Esophagus squamous epithelium (tissue), 5 donors: ENCODE results near the gene NR1D1. TPM values are rescaled to one million over a fixed set of nuclear protein-coding genes. Genes with fewer than 3 reads are reported as not detected.

Source experiments
- DNase-seq: peaks from one replicate; lab custom pipeline; 2025; lab: John Stamatoyannopoulos, UW
- H3K27ac ChIP-seq, 4 donors: fragments of 200-600 bp; sonication (generic); one replicate each; pipeline ENCODE4 v1.5.1; 2016 to 2019; ENCODE audit warnings: mild to moderate bottlenecking in 1 of 4
- H3K27me3 ChIP-seq, 4 donors: fragments of 200-600 bp; sonication (generic); 1 replicate in 3 of 4; 2 replicates in 1 of 4; pipeline versions ENCODE4 v1.5.1 to v1.6.0; 2017 to 2021; ENCODE audit warnings: antibody characterized with exemption in 1 of 4
- H3K36me3 ChIP-seq, 3 donors: fragments of 200-600 bp; sonication (generic); one replicate each; pipeline ENCODE4 v1.5.1; 2016 to 2019
- H3K4me1 ChIP-seq, 3 donors: fragments of 200-600 bp; sonication (generic); one replicate each; pipeline ENCODE4 v1.5.1; 2017 to 2019
- H3K4me3 ChIP-seq, 4 donors: fragments of 200-600 bp; sonication (generic); 1 replicate in 3 of 4; 2 replicates in 1 of 4; pipeline ENCODE4 v1.5.1; 2016 to 2019; ENCODE audit warnings: mild to moderate bottlenecking in 2 of 4, moderate library complexity in 1 of 4
- H3K9me3 ChIP-seq, 3 donors: fragments of 200-600 bp; sonication (generic); one replicate each; pipeline ENCODE4 v1.5.1; 2016 to 2019
- POLR2A ChIP-seq, 4 donors: fragments of 450-650 bp; IDR thresholded peaks; one replicate each; pipeline ENCODE4 v1.6.1; 2017; ENCODE audit warnings: antibody characterized with exemption in 4 of 4, mild to moderate bottlenecking in 4 of 4, moderate library complexity in 3 of 4
- whole genome bisulfite sequencing, 2 donors: methylation state at CpG; one replicate each; pipeline ENCODE4 v1.1.5; 2018; 5-methylcytosine and 5-hydroxymethylcytosine counted together
- intact Hi-C: fragments of 100-400 bp; cut with DNase I; formaldehyde crosslinking; loops from one replicate; pipeline ENCODE4 v1.15.0; 2022
- total RNA-seq, 4 donors: library from RNA; depleted of rRNA; stranded (reverse); fragments of >200 nt; gene quantifications; one replicate each; pipeline ENCODE4 v1.1.0, GENCODE V29; 2016
- TF ChIP-seq, protein P1 (sequence below), 6 experiments: fragments of 450-650 bp in 4 of 6; fragments of 200-600 bp in 2 of 6; sonication (generic) in 2 of 6; IDR thresholded peaks; one replicate each; pipeline ENCODE4 v1.5.1; 2016 to 2019; ENCODE audit warnings: antibody characterized with exemption in 6 of 6, mild to moderate bottlenecking in 4 of 6, moderate library complexity in 4 of 6
- donor health status: DM: yes; HTN: yes; CAD: no.

The NR1D1 gene
- total RNA-seq, 4 donors from 2014 or later = 3.8 to 16.4 (median 5.4) TPM

DNA sequence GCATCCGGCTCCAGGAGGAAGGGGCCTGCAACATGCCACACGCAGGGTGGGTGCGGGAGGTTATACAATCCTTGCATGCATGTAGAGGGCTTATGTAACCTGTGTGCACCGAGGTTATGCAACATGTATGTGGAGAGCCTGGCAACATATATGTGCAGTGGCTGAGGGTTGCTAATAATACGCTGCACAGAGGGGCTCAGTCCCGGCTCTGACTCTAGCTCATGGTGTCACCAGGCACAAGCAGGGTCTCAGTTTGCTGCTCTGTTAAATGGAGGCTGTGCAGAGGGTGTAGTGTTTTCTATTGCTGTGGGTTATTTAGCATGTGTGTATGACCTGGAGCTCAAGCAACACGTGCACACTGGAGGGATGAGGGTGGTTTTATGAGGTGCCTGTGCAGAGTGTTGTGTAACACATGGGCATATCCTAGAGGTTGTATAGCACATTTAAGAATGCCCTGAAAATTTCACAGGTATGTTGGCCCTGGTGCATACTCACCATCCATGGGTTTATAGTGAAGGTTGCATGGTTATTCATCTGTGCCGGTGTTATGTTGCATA, 24.4 kb downstream of the NR1D1 start:
- Histone ChIP-seq H3K4me1 (peaks cover 47 to 71% (median 51%) of the 10 kb centered on the region in 3 donors), H3K27me3 (no peaks in the 10 kb centered on the region), H3K36me3 (peaks cover 0 to 58% (median 7%) of the 10 kb centered on the region in 3 donors), H3K9me3 (no peaks in the 10 kb centered on the region), H3K4me3 (peak overlapping the region in 2 of 4 donors; percentile 1 to 40), H3K27ac (peak overlapping the region; percentile 62 to 93 (median 90))
- TF ChIP-seq, protein P1, sequence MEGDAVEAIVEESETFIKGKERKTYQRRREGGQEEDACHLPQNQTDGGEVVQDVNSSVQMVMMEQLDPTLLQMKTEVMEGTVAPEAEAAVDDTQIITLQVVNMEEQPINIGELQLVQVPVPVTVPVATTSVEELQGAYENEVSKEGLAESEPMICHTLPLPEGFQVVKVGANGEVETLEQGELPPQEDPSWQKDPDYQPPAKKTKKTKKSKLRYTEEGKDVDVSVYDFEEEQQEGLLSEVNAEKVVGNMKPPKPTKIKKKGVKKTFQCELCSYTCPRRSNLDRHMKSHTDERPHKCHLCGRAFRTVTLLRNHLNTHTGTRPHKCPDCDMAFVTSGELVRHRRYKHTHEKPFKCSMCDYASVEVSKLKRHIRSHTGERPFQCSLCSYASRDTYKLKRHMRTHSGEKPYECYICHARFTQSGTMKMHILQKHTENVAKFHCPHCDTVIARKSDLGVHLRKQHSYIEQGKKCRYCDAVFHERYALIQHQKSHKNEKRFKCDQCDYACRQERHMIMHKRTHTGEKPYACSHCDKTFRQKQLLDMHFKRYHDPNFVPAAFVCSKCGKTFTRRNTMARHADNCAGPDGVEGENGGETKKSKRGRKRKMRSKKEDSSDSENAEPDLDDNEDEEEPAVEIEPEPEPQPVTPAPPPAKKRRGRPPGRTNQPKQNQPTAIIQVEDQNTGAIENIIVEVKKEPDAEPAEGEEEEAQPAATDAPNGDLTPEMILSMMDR (IDR thresholded peaks at IDR 0.05) = no peak
- TF ChIP-seq POLR2A (IDR thresholded peaks at IDR 0.05) = no peak
- no peak for DNase-seq
- 47 to 48% methylated on average over 6 to 8 of the region's 8 CpGs for WGBS, 2 donors
- intact Hi-C loops = no loop called here

DNA sequence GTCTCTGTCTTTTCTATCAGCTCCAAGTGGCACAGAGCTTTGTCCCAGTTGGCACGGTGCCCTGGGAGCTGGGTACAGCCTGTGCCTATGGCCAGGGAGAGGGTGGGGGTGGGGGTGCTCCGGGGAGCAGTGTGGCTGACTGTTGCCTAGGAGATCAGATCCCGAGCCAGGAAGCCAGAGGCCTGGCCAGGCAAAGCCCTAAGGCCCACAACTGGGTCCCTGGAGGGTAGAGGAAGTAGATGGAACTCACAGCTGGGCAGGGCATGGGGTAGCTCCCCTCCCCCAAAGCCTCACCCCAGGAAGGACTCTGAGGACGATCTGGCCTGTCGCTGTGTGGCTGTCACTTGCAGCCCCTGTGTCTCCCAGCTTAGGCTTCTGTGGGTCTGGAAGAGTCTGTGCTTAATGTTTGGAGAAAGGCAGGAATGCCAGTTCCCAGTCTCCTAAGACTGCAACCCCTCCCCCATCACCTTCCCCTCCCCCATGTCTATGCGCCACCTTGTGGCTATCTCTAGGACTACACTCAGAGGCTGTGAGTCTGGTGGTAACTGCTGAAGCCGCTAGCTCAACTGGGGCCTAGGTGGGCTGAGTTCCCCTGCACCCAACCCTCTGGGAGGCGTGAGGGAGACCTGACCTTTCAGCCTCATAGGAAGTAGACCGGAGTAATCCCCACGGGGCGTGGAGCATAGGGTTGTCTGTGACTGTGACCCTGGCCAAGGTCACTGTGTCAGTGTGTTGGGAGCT, 25.0 kb downstream of the NR1D1 start:
- Histone ChIP-seq H3K27me3 (no peaks in the 10 kb centered on the region), H3K27ac (peak overlapping the region; percentile 62 to 93 (median 90)), H3K9me3 (no peaks in the 10 kb centered on the region), H3K4me1 (peaks cover 54 to 77% (median 57%) of the 10 kb centered on the region in 3 donors), H3K4me3 (peak overlapping the region in 2 of 4 donors; percentile 1 to 40), H3K36me3 (peaks cover 0 to 53% (median 7%) of the 10 kb centered on the region in 3 donors)
- no peak for DNase-seq
- intact Hi-C loops = no loop called here
- TF ChIP-seq POLR2A (IDR thresholded peaks at IDR 0.05) = no peak
- TF ChIP-seq, protein P1 (IDR thresholded peaks at IDR 0.05) = peak; percentile 85 to 94 (median 88)
- WGBS, 2 donors = 15 to 30% methylated on average over 2 to 3 of the region's 11 CpGs

DNA sequence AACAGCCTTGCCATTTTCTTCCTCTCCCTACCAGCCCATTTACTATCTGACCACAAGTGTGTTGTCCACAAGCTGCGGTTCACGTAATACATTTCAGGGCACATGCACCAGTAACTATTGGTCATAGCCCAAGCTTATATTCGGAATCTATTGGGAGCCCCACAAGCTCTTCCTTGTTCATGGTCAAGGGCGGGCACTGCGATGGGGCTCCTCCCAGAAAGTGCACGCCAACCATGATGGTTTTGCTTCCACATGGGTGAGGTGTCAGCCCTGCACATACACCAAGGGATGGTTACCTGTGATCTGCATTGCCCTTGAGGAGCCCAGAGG, 25.6 kb downstream of the NR1D1 start:
- intact Hi-C loops = no loop called here
- WGBS, 2 donors = 45 to 63% methylated on average over 5 of the region's 6 CpGs
- H3K27ac ChIP-seq = peak overlapping the region; percentile 62 to 93 (median 90)

DNA sequence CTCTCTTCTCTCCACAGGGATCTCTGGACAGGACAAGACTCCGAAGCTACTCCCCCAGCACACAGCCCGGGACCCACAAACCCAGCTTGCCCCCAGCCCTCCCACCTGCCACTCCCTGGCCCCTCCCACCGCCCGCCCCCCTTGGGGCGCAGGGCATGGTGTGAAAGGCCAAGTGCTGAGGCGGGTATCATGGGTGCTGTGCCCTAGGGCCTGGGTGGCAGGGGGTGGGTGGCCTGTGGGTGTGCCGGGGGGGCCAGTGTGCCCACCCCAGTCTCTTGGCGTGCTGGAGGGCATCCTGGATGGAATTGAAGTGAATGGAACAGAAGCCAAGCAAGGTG, 26.2 kb downstream of the NR1D1 start:
- Histone ChIP-seq H3K4me3 (no peak overlapping the region), H3K36me3 (peaks cover 0 to 43% (median 5%) of the 10 kb centered on the region in 3 donors), H3K4me1 (peaks cover 66 to 90% (median 69%) of the 10 kb centered on the region in 3 donors), H3K9me3 (no peaks in the 10 kb centered on the region), H3K27me3 (no peaks in the 10 kb centered on the region), H3K27ac (peak overlapping the region; percentile 80 to 93 (median 90))
- intact Hi-C loops = no loop called here
- no peak for DNase-seq
- WGBS, 2 donors = 59 to 77% methylated on average over 2 to 4 of the region's 8 CpGs
- no peak for TF ChIP-seq POLR2A (IDR thresholded peaks at IDR 0.05)
- TF ChIP-seq, protein P1 (IDR thresholded peaks at IDR 0.05) = no peak

More for the DNA sequence above, 25.6 kb downstream of the NR1D1 start:
- Histone ChIP-seq H3K4me3 (no peak overlapping the region), H3K27me3 (no peaks in the 10 kb centered on the region), H3K36me3 (peaks cover 0 to 49% (median 7%) of the 10 kb centered on the region in 3 donors), H3K4me1 (peaks cover 59 to 83% (median 63%) of the 10 kb centered on the region in 3 donors), H3K9me3 (no peaks in the 10 kb centered on the region)
- TF ChIP-seq POLR2A (IDR thresholded peaks at IDR 0.05) = no peak
- TF ChIP-seq, protein P1 (IDR thresholded peaks at IDR 0.05) = no peak
- no peak for DNase-seq
